Fibroblast of the aortic adventitia (primary cell): Measurements from ENCODE around the gene MCAT. TPM values are rescaled to one million over a fixed set of nuclear protein-coding genes. Genes with fewer than 3 reads are reported as not detected.
"Not testable (repeated sequence)": the region's sequence is repeated elsewhere in the genome, so short reads cannot be mapped to it uniquely, and the experiment has no call there.

Source experiments
- DNase-seq: peaks from one replicate; pipeline ENCODE4 v3.0.0-alpha.2; 2010; ENCODE audit warnings: low read depth
- H3K4me3 ChIP-seq: 2 replicates; pipeline ENCODE4 v1.5.1; 2011; ENCODE audit warnings: low read depth, mild to moderate bottlenecking, control low read depth, low read length, moderate library complexity
- CTCF ChIP-seq: IDR thresholded peaks from 2 replicates; pipeline ENCODE4 v1.5.1; 2011; ENCODE audit warnings: mild to moderate bottlenecking, low read length, control low read depth, inconsistent platforms; ENCODE audit not compliant: insufficient read depth
- total RNA-seq: library from RNA; depleted of rRNA; stranded (reverse); fragments of >200 nt; gene quantifications from 2 replicates; pipeline ENCODE4 v1.2.3, GENCODE V29; 2012; ENCODE audit warnings: low replicate concordance

The MCAT gene
- total RNA-seq, 1 donor, result 12.2 TPM

DNA sequence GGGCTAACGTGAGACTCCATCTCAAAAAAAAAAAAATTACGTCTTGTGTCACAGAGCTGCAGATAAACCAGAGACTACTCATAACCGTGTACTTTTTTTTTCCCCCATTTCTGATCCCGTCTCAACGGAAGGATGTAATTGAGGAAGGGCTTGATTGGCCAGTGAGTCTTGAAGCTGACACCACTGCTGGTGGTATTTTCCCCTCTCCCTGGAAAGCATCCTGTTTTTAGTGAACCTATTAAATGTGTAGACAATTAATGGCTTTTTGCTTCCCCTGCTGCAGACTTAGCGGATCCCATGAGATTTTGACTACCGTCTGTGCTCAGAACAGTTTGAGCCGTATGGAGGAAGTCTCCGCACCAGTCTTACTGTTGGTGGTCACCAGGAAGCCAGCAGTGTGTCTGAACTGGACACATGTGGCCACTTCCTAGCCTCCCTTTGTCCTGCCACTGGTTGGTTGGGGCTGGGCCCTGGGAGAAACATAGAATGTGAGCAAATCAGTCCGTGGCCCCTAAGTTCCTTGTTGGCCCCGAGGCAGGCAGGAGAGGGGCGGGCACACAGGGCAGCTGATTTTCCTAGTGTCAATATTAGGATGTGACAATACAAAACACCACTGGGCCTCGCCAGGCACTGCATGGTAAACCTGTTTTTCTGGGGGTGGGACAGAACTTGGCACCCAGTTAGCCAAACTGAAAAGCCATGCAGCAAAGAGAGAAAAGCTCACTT, 29.5 kb downstream of the MCAT start:
- H3K4me3 ChIP-seq, result no peak overlapping the region
- TF ChIP-seq CTCF, result no peak
- no peak for DNase-seq

DNA sequence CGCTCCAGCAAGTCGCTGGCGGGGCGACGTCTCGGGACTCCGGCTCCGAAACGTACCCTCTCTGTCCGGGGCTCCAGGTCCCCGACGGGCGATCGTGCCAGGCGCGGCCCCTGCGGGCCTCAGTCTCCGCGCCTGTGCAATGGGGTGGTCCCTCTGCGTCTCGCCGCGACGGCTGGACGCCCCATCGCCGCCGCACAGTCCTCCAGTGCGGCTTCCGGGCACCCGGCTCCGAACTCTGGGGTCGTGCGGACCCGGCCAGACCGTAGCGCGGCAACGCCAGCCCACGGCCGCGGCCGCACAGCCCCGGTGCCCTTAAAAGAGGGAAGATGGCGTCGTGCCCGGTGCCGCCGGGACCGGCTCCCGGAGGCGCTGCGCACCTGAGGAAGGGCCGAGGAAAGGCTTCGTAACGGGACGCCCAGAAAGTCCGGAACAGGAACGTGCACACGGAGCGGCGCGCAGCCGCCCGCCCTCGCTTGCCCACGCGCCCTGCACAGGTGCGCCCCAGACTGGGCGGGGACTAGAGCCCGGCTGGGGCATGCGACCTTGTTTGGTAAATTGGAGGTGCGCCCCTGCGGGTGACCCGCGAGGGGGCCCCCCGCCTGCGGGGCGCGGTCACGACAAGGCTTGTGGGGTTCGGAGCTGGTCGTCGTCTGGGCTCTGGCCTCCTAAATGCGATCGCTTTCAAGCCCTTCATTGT, 32.1 kb downstream of the MCAT start:
- no peak for TF ChIP-seq CTCF
- DNase-seq, result no peak
- H3K4me3 ChIP-seq, result peak overlapping the region; percentile 46

DNA sequence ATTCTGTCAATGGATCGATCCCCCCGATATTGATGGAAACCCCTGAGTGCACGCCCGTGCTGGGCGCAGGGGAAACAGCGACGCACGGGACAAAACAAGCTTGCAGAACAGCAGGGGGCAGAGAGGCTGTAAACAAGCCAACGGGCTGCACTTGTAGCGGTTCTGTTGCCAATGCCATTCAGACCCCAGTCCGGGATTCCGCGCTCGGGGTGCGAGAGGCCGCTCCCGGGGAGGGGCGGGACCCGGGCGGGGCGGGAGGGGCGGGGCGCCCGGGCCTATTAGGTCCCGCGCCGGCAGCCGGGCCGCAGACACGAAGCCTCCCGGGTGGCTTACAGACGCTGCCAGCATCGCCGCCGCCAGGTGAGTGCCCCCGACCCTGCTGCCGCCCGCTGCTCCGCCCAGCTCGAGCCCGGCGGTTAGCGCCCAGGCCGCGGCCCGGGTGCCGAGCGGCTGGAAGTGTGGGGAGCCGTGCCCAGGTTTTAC, 32.7 kb downstream of the MCAT start, which contains the start of gene BIK:
TSS of gene BIK (plus strand) at position 307 of the 483 bp plus-strand sequence. CDS start 13,273 bp downstream, outside the sequence.
- peak; percentile 19 for DNase-seq
- H3K4me3 ChIP-seq, result peak within 1 kb of the TSS; percentile 51
- TF ChIP-seq CTCF, result peak; percentile 27

DNA sequence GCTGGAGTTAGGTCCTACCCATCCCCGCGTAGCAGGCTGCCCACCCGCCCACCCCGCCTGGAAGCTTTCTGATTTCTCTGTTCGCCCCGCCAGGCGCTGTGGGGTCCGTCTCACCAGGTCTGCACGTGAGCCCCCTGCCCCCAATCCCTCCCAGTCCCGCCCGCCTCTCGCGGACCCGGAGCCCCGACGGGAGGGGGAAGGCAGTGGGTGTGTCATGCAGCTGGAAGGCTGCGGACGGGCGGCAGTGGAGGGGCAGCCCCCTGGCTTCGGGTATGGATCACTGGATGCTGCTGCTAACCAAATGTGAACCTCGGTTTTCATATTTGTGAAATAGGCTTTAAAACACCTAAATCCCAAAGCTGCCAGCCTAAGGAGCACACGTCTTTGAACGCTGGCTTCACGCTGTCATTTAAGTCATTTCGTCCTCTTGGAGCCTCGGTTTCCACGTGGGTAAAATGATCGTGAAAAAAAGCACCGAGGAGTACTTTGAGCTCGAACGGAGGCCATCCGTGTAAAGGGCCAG, 33.2 kb downstream of the MCAT start:
- peak overlapping the region; percentile 51 for H3K4me3 ChIP-seq
- no peak for TF ChIP-seq CTCF
- no peak for DNase-seq

GRCh38 chr22:43109511-43109910, 33.7 kb downstream of the MCAT start:
- DNase-seq, result no peak
- no peak for TF ChIP-seq CTCF

GRCh38 chr22:43106302-43106701, 36.9 kb downstream of the MCAT start:
- no peak overlapping the region for H3K4me3 ChIP-seq
- DNase-seq, result no peak
- no peak for TF ChIP-seq CTCF

More at GRCh38 chr22:43109511-43109910, 33.7 kb downstream of the MCAT start:
- H3K4me3 ChIP-seq, result no peak overlapping the region

DNA sequence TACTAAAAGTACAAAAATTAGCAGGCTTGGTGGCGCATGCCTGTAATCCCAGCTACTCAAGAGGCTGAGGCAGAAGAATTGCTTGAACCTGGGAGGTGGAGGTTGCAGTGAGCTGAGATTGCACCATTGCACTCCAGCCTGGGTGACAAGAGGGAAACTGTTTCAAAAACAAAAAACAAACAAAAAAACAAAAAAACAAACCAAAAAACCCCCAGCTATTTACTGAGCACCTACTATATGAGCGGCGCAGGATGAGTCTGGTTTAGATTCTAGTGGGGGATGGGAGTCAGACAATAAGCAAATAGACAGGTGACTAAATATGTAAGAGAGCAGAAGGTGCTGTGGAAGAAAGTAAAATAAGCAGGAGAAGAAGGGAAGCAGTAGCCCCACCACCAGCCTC, 38.2 kb downstream of the MCAT start:
- DNase-seq, H3K4me3 ChIP-seq: not testable (repeated sequence)

DNA sequence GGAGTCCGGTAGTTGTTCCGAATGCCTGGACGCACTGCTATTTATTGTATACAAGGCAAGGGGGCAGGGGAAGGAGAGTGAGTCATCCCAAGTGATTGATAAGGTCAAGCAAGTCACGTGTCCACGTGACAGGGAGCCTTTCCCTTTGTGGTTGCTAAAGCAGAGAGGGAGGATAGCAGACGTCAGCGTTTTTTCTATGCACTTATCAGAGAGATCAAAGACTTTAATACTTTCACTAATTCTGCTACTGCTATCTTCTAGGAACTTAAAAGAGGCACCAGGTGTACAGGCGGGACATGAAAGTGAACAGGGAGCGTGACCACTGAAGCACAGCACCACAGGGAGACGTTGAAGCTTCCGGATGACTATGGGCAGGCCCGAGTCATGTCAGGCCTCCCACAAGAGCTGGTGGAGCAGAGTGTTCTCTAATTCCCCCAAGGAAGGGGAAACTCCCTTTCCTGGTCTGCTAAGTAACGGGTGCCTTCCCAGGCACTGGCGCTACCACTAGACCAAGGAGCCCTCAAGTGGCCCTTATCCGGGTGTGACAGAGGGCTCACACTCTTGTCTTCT, 39.1 kb downstream of the MCAT start:
- not testable (repeated sequence) for H3K4me3 ChIP-seq, DNase-seq
